Psoas muscle (tissue), 8 donors: Measurements from ENCODE around the gene SLC24A3. TPM values are rescaled to one million over a fixed set of nuclear protein-coding genes. Genes with fewer than 3 reads are reported as not detected.
"Not testable (repeated sequence)": the region's sequence is repeated elsewhere in the genome, so short reads cannot be mapped to it uniquely, and the experiment has no call there.

Experiments
- ATAC-seq, 4 donors: fragments of 200-7000 bp; cut with Tn5 transposase; one replicate each; pipeline ENCODE4 v1.9.1; 2020; ENCODE audit warnings: moderate library complexity in 3 of 4, mild to moderate bottlenecking in 2 of 4
- DNase-seq, 2 donors: peaks; one replicate each; pipeline ENCODE4 v3.0.0-alpha.2; 2020
- H3K27ac ChIP-seq: fragments of 200-600 bp; one replicate; pipeline ENCODE4 v1.8.0; 2022
- H3K27me3 ChIP-seq, 3 donors: fragments of 200-600 bp in 1 of 3; one replicate each; pipeline versions ENCODE4 v1.6.1 to v1.8.0; 2013 to 2022; ENCODE audit warnings: low read length in 2 of 3, mild to moderate bottlenecking in 2 of 3, moderate library complexity in 1 of 3; ENCODE audit not compliant: insufficient read depth in 3 of 3
- H3K36me3 ChIP-seq, 2 donors: fragments of 200-600 bp in 1 of 2; one replicate each; pipeline versions ENCODE4 v1.6.1 to v1.8.0; 2013 to 2022; ENCODE audit warnings: low read depth in 1 of 2, mild to moderate bottlenecking in 1 of 2, moderate library complexity in 1 of 2; ENCODE audit not compliant: insufficient read depth in 1 of 2
- H3K4me1 ChIP-seq: fragments of 200-600 bp; one replicate; pipeline ENCODE4 v1.8.0; 2022
- H3K4me3 ChIP-seq: fragments of 200-600 bp; one replicate; pipeline ENCODE4 v1.8.0; 2022; ENCODE audit warnings: mild to moderate bottlenecking
- H3K9me3 ChIP-seq: fragments of 200-600 bp; one replicate; pipeline ENCODE4 v1.8.0; 2022
- WGBS, 3 donors: extraction: QIAGEN DNeasy Blood & Tissue Kit; methylation state at CpG; one replicate each; pipeline versions ENCODE4 v1.1.6 to v1.1.7; 2013; 5-methylcytosine and 5-hydroxymethylcytosine counted together
- intact Hi-C, 2 donors: fragments of 100-400 bp; cut with DNase I; formaldehyde crosslinking; loops; one replicate each; pipeline versions ENCODE4 v1.11.0 to v1.14.2; 2022
- polyA plus RNA-seq, 3 donors: library from polyadenylated mRNA; stranded (reverse); fragments of 200-250 nt; gene quantifications; one replicate each; pipeline ENCODE4 v1.2.3, GENCODE V29; 2013
- total RNA-seq, 4 donors: library from RNA; stranded (reverse); fragmentation: NEBNext Ultra II Directional in 2 of 4; extraction: Animal tissue kit (Norgen Biotek cat#: 25700) in 2 of 4; gene quantifications; one replicate each; pipeline versions ENCODE4 v1.2.1 to v1.2.4, GENCODE V29; 2021 to 2023
- TF ChIP-seq, protein P1 (sequence below): fragments of 200-600 bp; IDR thresholded peaks from one replicate; pipeline ENCODE4 v1.8.0; 2022; ENCODE audit warnings: antibody characterized with exemption
- donor health status: healthy with polysubstance abuse.
- donor health status: DM: no; HTN: no; CAD: no; lungs with moderate emphysema.
- donor health status: Bipolar disorder and iron deficiency.
- donor health status: healthy.
- donor health status: DM: yes; HTN: yes; CAD: no.
- donor health status: DM: no; HTN: no; CAD: no.
- donor health status: DM: no; HTN: no; CAD: no.
- donor health status: DM: yes; HTN: yes; CAD: no.

SLC24A3 gene
- total and polyA plus RNA-seq, 7 donors: 3.0 to 24.4 (median 8.2) TPM

DNA sequence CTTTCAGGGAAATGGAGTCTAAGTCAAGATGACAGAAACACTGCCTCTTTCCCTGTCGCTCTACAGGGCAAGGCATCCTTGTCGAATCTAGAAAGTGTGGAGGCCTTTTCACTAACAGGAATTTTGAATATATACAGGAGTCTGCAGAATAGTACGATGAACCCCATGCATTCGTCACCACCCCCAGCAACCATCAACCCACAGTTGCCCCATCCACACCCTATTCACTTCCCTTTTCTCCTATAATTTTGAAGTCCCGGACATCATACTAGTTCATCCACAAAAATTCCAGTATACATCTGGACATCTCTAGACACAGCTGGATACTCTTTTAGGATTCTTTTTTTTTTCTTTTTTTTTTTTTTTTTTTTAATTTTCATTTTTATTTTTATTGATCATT is 464.9 kb downstream of the SLC24A3 start:
- DNase-seq (no peak), ATAC-seq (no peak)
- no peaks in the 10 kb centered on the region for H3K27me3 ChIP-seq
- TF ChIP-seq, protein P1, sequence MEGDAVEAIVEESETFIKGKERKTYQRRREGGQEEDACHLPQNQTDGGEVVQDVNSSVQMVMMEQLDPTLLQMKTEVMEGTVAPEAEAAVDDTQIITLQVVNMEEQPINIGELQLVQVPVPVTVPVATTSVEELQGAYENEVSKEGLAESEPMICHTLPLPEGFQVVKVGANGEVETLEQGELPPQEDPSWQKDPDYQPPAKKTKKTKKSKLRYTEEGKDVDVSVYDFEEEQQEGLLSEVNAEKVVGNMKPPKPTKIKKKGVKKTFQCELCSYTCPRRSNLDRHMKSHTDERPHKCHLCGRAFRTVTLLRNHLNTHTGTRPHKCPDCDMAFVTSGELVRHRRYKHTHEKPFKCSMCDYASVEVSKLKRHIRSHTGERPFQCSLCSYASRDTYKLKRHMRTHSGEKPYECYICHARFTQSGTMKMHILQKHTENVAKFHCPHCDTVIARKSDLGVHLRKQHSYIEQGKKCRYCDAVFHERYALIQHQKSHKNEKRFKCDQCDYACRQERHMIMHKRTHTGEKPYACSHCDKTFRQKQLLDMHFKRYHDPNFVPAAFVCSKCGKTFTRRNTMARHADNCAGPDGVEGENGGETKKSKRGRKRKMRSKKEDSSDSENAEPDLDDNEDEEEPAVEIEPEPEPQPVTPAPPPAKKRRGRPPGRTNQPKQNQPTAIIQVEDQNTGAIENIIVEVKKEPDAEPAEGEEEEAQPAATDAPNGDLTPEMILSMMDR: no peak
- no peaks in the 10 kb centered on the region for H3K4me1 ChIP-seq
- 84 to 87% (median 86%) methylated on average over 5 of the region's 5 CpGs for WGBS, 3 donors
- intact Hi-C loops: no loop called here
- H3K27ac ChIP-seq: no peak overlapping the region
- H3K36me3 ChIP-seq: no peaks in the 10 kb centered on the region
- H3K9me3 ChIP-seq: no peaks in the 10 kb centered on the region
- H3K4me3 ChIP-seq: no peak overlapping the region

DNA sequence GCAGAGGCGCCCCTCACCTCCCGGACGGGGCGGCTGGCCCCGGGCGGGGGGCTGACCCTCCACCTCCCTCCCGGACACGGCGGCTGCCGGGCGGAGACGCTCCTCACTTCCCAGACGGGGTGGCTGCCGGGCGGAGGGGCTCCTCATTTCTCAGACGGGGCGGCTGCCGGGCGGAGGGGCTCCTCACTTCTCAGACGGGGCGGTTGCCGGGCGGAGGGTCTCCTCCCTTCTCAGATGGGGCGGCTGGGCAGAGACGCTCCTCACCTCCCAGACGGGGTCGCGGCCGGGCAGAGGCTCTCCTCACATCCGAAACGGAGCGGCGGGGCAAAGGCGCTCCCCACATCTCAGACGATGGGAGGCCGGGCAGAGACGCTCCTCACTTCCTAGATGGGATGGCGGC is 466.1 kb downstream of the SLC24A3 start:
- intact Hi-C loops, H3K4me3 ChIP-seq, H3K27ac ChIP-seq, ATAC-seq, H3K27me3 ChIP-seq, H3K4me1 ChIP-seq, H3K36me3 ChIP-seq, H3K9me3 ChIP-seq, DNase-seq: not testable (repeated sequence)
- WGBS, 3 donors: 96 to 100% (median 97%) methylated on average over 3 to 32 of the region's 38 CpGs

DNA sequence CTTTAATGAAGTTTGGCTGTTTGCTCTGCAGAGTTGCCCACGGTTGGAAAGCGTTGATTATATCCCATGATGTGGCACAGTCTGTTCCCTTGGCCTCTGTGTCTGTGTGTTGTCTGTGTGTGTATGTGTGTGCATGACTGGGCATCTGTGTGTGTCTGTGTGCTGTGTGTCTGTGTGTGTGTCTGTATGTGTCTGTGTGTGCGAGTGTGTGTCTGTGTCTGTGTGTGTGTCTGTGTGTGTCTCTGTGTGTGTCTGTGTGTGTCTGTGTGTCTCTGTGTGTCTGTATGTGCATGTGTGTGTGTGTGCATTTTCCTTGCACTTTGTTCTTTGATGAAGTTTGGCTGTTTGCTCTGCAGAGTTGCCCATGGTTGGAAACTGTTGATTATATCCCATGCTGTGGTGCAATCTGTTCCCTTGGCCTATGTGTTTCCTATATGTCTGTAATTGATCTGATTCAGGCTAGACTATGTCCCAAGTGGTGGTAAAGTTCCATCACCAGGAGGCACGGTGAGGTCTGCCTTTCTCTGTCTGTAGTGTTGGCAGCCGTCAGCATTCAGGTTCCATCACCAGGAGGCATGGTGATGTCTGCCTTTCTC is 467.6 kb downstream of the SLC24A3 start:
- Histone ChIP-seq H3K27ac (no peak overlapping the region), H3K4me3 (no peak overlapping the region), H3K27me3 (no peaks in the 10 kb centered on the region), H3K9me3 (no peaks in the 10 kb centered on the region), H3K4me1 (no peaks in the 10 kb centered on the region), H3K36me3 (no peaks in the 10 kb centered on the region)
- no peak for ATAC-seq
- 91 to 97% (median 92%) methylated on average over 5 of the region's 5 CpGs for WGBS, 3 donors
- intact Hi-C loops: no loop called here
- DNase-seq: no peak
- TF ChIP-seq, protein P1: no peak

DNA sequence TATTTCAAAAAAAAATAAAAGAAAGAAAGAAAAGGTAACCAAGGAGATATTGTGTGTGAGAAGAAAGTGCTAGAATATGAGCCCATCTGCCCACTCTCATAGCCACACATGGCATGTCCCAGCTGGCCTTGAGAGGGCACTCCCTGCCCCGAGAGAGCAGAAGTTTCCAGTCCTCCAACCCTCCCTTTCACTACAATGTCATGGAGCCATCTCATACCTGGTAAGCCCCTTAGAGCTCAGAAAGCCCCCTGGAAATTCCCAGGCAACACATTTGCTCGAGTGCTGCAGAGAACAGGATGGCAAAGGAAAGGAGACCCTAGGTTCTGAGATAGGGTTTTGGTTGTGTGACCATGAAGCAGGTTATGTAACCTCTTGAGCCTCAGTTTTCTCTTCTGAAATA is 469.8 kb downstream of the SLC24A3 start:
- TF ChIP-seq, protein P1: no peak
- H3K4me1 ChIP-seq: no peaks in the 10 kb centered on the region

GRCh38 chr20:19683188-19683587 is 470.7 kb downstream of the SLC24A3 start:
- ATAC-seq: no peak
- intact Hi-C loops: no loop called here

More for the DNA sequence above, 469.8 kb downstream of the SLC24A3 start:
- H3K27me3 ChIP-seq: no peaks in the 10 kb centered on the region
- DNase-seq (no peak), ATAC-seq (no peak)
- intact Hi-C loops: no loop called here
- H3K9me3 ChIP-seq: no peaks in the 10 kb centered on the region
- no peak overlapping the region for H3K4me3 ChIP-seq
- H3K36me3 ChIP-seq: no peaks in the 10 kb centered on the region
- whole genome bisulfite sequencing, 3 donors: 63 to 81% (median 75%) methylated on average over 2 of the region's 2 CpGs
- no peak overlapping the region for H3K27ac ChIP-seq

More at GRCh38 chr20:19683188-19683587, 470.7 kb downstream of the SLC24A3 start:
- 67 to 84% (median 75%) methylated on average over 3 of the region's 3 CpGs for WGBS, 3 donors
- H3K4me1 ChIP-seq: peaks cover under 1% of the 10 kb centered on the region
- TF ChIP-seq, protein P1: no peak
- no peaks in the 10 kb centered on the region for H3K9me3 ChIP-seq
- H3K4me3 ChIP-seq: no peak overlapping the region
- no peaks in the 10 kb centered on the region for H3K27me3 ChIP-seq
- H3K27ac ChIP-seq: no peak overlapping the region
- H3K36me3 ChIP-seq: no peaks in the 10 kb centered on the region
- DNase-seq: no peak
